Measurements from ENCODE around the gene EDC4.
"Not testable (repeated sequence)": the region's sequence is repeated elsewhere in the genome, so short reads cannot be mapped to it uniquely, and the experiment has no call there.

Gene EDC4

GRCh38 chr16:67857547-67858233, 15.2 kb upstream of the EDC4 start:
- Mint-ChIP-seq H3K4me3 (no peak overlapping the region), H3K27me3 (no peaks in the 10 kb centered on the region), H3K27ac (ENCODE audit: low read depth) (peak overlapping the region; percentile 66), H3K4me1 (peaks cover 33% of the 10 kb centered on the region), H3K9me3 (no peaks in the 10 kb centered on the region), H3K36me3 (ENCODE audit: insufficient read depth) (peaks cover 8% of the 10 kb centered on the region)
- DNase-seq (ENCODE audit: low spot score in 2 of 2) (peak in 1 of 2 donors; percentile 20), ATAC-seq (replicated peaks; ENCODE audit: extremely low read depth, poor library complexity, severe bottlenecking) (peak; percentile 83)

GRCh38 chr16:67858500-67858899, 14.4 kb upstream of the EDC4 start:
- DNase-seq (ENCODE audit: low spot score in 2 of 2) (no peak), ATAC-seq (replicated peaks; ENCODE audit: extremely low read depth, poor library complexity, severe bottlenecking) (peak; percentile 45)
- H3K27ac Mint-ChIP-seq (ENCODE audit: low read depth): peak overlapping the region; percentile 66
- H3K4me3 Mint-ChIP-seq: no peak overlapping the region
- no peaks in the 10 kb centered on the region for H3K9me3 Mint-ChIP-seq
- H3K4me1 Mint-ChIP-seq: peaks cover 33% of the 10 kb centered on the region
- no peaks in the 10 kb centered on the region for H3K27me3 Mint-ChIP-seq
- H3K36me3 Mint-ChIP-seq (ENCODE audit: insufficient read depth): peaks cover 8% of the 10 kb centered on the region

- Mint-ChIP-seq H3K36me3 (ENCODE audit: insufficient read depth) (peaks cover 8% of the 10 kb centered on the region), H3K9me3 (no peaks in the 10 kb centered on the region), H3K4me3 (no peak overlapping the region), H3K4me1 (peaks cover 26% of the 10 kb centered on the region), H3K27me3 (no peaks in the 10 kb centered on the region), H3K27ac (ENCODE audit: low read depth) (peak overlapping the region; percentile 50)
- ATAC-seq (replicated peaks; ENCODE audit: extremely low read depth, poor library complexity, severe bottlenecking) (no peak), DNase-seq (ENCODE audit: low spot score in 2 of 2) (no peak)
Measured at GRCh38 chr16:67860589-67861398, 12.1 kb upstream of the EDC4 start.

GRCh38 chr16:67861877-67862276, 11.0 kb upstream of the EDC4 start:
- H3K27ac Mint-ChIP-seq (ENCODE audit: low read depth): peak overlapping the region; percentile 50

GRCh38 chr16:67862623-67863583, 9.9 kb upstream of the EDC4 start:
- no peaks in the 10 kb centered on the region for H3K9me3 Mint-ChIP-seq
- no peaks in the 10 kb centered on the region for H3K27me3 Mint-ChIP-seq
- no peak overlapping the region for H3K4me3 Mint-ChIP-seq
- peaks cover 18% of the 10 kb centered on the region for H3K36me3 Mint-ChIP-seq (ENCODE audit: insufficient read depth)
- no peak for DNase-seq (ENCODE audit: low spot score in 2 of 2)
- ATAC-seq (replicated peaks; ENCODE audit: extremely low read depth, poor library complexity, severe bottlenecking): no peak
- H3K27ac Mint-ChIP-seq (ENCODE audit: low read depth): no peak overlapping the region
- H3K4me1 Mint-ChIP-seq: peaks cover 13% of the 10 kb centered on the region

More at GRCh38 chr16:67861877-67862276, 11.0 kb upstream of the EDC4 start:
- DNase-seq (ENCODE audit: low spot score in 2 of 2) (no peak), ATAC-seq (replicated peaks; ENCODE audit: extremely low read depth, poor library complexity, severe bottlenecking) (no peak)
- peaks cover 23% of the 10 kb centered on the region for H3K4me1 Mint-ChIP-seq
- no peaks in the 10 kb centered on the region for H3K27me3 Mint-ChIP-seq
- H3K36me3 Mint-ChIP-seq (ENCODE audit: insufficient read depth): peaks cover 16% of the 10 kb centered on the region
- H3K9me3 Mint-ChIP-seq: no peaks in the 10 kb centered on the region
- H3K4me3 Mint-ChIP-seq: no peak overlapping the region

- ATAC-seq (replicated peaks; ENCODE audit: extremely low read depth, poor library complexity, severe bottlenecking); H3K9me3 Mint-ChIP-seq; H3K4me3 Mint-ChIP-seq; DNase-seq (ENCODE audit: low spot score in 2 of 2); H3K27me3 Mint-ChIP-seq; H3K4me1 Mint-ChIP-seq: not testable (repeated sequence)
- H3K27ac Mint-ChIP-seq (ENCODE audit: low read depth): peak overlapping the region; percentile 19
- peaks cover 15% of the 10 kb centered on the region for H3K36me3 Mint-ChIP-seq (ENCODE audit: insufficient read depth)
Measured at GRCh38 chr16:67864044-67864443, 8.8 kb upstream of the EDC4 start.

- Mint-ChIP-seq H3K9me3 (no peaks in the 10 kb centered on the region), H3K27ac (ENCODE audit: low read depth) (no peak overlapping the region), H3K27me3 (no peaks in the 10 kb centered on the region), H3K4me1 (no peaks in the 10 kb centered on the region), H3K36me3 (ENCODE audit: insufficient read depth) (peaks cover 18% of the 10 kb centered on the region), H3K4me3 (no peak overlapping the region)
- DNase-seq (ENCODE audit: low spot score in 2 of 2): no peak
- ATAC-seq (replicated peaks; ENCODE audit: extremely low read depth, poor library complexity, severe bottlenecking): no peak
Measured at GRCh38 chr16:67864594-67864993, 8.3 kb upstream of the EDC4 start.

GRCh38 chr16:67865318-67865717, 7.5 kb upstream of the EDC4 start:
- H3K36me3 Mint-ChIP-seq (ENCODE audit: insufficient read depth): peaks cover 20% of the 10 kb centered on the region
- no peak overlapping the region for H3K4me3 Mint-ChIP-seq
- DNase-seq (ENCODE audit: low spot score in 2 of 2): no peak
- H3K27me3 Mint-ChIP-seq: no peaks in the 10 kb centered on the region
- no peak overlapping the region for H3K27ac Mint-ChIP-seq (ENCODE audit: low read depth)
- ATAC-seq (replicated peaks; ENCODE audit: extremely low read depth, poor library complexity, severe bottlenecking): no peak
- H3K4me1 Mint-ChIP-seq: no peaks in the 10 kb centered on the region
- H3K9me3 Mint-ChIP-seq: no peaks in the 10 kb centered on the region

- peaks cover 25% of the 10 kb centered on the region for H3K36me3 Mint-ChIP-seq (ENCODE audit: insufficient read depth)
Measured at GRCh38 chr16:67868290-67868689, 4.6 kb upstream of the EDC4 start.

GRCh38 chr16:67869653-67870052, 3.2 kb upstream of the EDC4 start:
- DNase-seq (ENCODE audit: low spot score in 2 of 2) (no peak), ATAC-seq (replicated peaks; ENCODE audit: extremely low read depth, poor library complexity, severe bottlenecking) (no peak)
- Mint-ChIP-seq H3K36me3 (ENCODE audit: insufficient read depth) (peaks cover 32% of the 10 kb centered on the region), H3K4me3 (no peak overlapping the region), H3K27ac (ENCODE audit: low read depth) (no peak overlapping the region), H3K27me3 (no peaks in the 10 kb centered on the region), H3K4me1 (peaks cover 12% of the 10 kb centered on the region), H3K9me3 (no peaks in the 10 kb centered on the region)

More at GRCh38 chr16:67868290-67868689, 4.6 kb upstream of the EDC4 start:
- no peaks in the 10 kb centered on the region for H3K4me1 Mint-ChIP-seq
- H3K27ac Mint-ChIP-seq (ENCODE audit: low read depth): no peak overlapping the region
- no peak for ATAC-seq (replicated peaks; ENCODE audit: extremely low read depth, poor library complexity, severe bottlenecking)
- no peaks in the 10 kb centered on the region for H3K27me3 Mint-ChIP-seq
- H3K4me3 Mint-ChIP-seq: no peak overlapping the region
- no peak for DNase-seq (ENCODE audit: low spot score in 2 of 2)
- H3K9me3 Mint-ChIP-seq: no peaks in the 10 kb centered on the region

GRCh38 chr16:67871256-67871655, 1.6 kb upstream of the EDC4 start:
- ATAC-seq (replicated peaks; ENCODE audit: extremely low read depth, poor library complexity, severe bottlenecking): no peak
- Mint-ChIP-seq H3K27me3 (no peaks in the 10 kb centered on the region), H3K4me3 (peak overlapping the region; percentile 86), H3K9me3 (no peaks in the 10 kb centered on the region), H3K36me3 (ENCODE audit: insufficient read depth) (peaks cover 32% of the 10 kb centered on the region), H3K4me1 (peaks cover 27% of the 10 kb centered on the region), H3K27ac (ENCODE audit: low read depth) (no peak overlapping the region)
- no peak for DNase-seq (ENCODE audit: low spot score in 2 of 2)

- no peaks in the 10 kb centered on the region for H3K9me3 Mint-ChIP-seq
- no peak for ATAC-seq (replicated peaks; ENCODE audit: extremely low read depth, poor library complexity, severe bottlenecking)
- DNase-seq (ENCODE audit: low spot score in 2 of 2): no peak
- peaks cover 27% of the 10 kb centered on the region for H3K4me1 Mint-ChIP-seq
- H3K36me3 Mint-ChIP-seq (ENCODE audit: insufficient read depth): peaks cover 27% of the 10 kb centered on the region
- H3K27ac Mint-ChIP-seq (ENCODE audit: low read depth): peak overlapping the region; percentile 87
- H3K4me3 Mint-ChIP-seq: peak overlapping the region; percentile 86
- H3K27me3 Mint-ChIP-seq: no peaks in the 10 kb centered on the region
Measured at GRCh38 chr16:67872131-67872630, 671 bp upstream of the EDC4 start.
